GM19395 (cell line): ENCODE data around the gene PSMG3.

Source experiments
- ATAC-seq: cut with Tn5 transposase; IDR thresholded peaks from one replicate; pipeline ENCODE4 v1.9.1; 2021; ENCODE audit warnings: mild to moderate bottlenecking, moderate library complexity; ENCODE audit not compliant: unreplicated experiment

Gene PSMG3

GRCh38 chr7:1580422-1581030 lies 10.7 kb upstream of the PSMG3 start:
- no peak for ATAC-seq

GRCh38 chr7:1579481-1580421 lies 9.9 kb upstream of the PSMG3 start:
- ATAC-seq = no peak

GRCh38 chr7:1578513-1578912 lies 8.7 kb upstream of the PSMG3 start:
- ATAC-seq = no peak

- ATAC-seq = no peak
These were observed 6.9 kb upstream of the PSMG3 start for GRCh38 chr7:1576521-1577253.

- ATAC-seq = no peak
These were observed 6.0 kb upstream of the PSMG3 start for GRCh38 chr7:1575809-1576208.

GRCh38 chr7:1572111-1572822 lies 2.4 kb upstream of the PSMG3 start:
- no peak for ATAC-seq

- no peak for ATAC-seq
These were observed 396 bp downstream of the PSMG3 start for GRCh38 chr7:1569440-1569832.

GRCh38 chr7:1569016-1569415 lies 816 bp downstream of the PSMG3 start:
- ATAC-seq = no peak

- ATAC-seq = no peak
These were observed 1.8 kb downstream of the PSMG3 start for GRCh38 chr7:1567896-1568510.

- ATAC-seq = no peak
These were observed 2.6 kb downstream of the PSMG3 start for GRCh38 chr7:1567049-1567771.

- ATAC-seq = no peak
These were observed 3.2 kb downstream of the PSMG3 start for GRCh38 chr7:1566687-1567048.

- no peak for ATAC-seq
These were observed 5.2 kb downstream of the PSMG3 start for GRCh38 chr7:1564603-1565022.

GRCh38 chr7:1563981-1564602 lies 5.7 kb downstream of the PSMG3 start:
- ATAC-seq = no peak

GRCh38 chr7:1562597-1563051 lies 7.2 kb downstream of the PSMG3 start:
- ATAC-seq = no peak

GRCh38 chr7:1562116-1562515 lies 7.7 kb downstream of the PSMG3 start:
- ATAC-seq = no peak

- ATAC-seq = no peak
These were observed 8.5 kb downstream of the PSMG3 start for GRCh38 chr7:1561036-1561940.

GRCh38 chr7:1560620-1561031 lies 9.2 kb downstream of the PSMG3 start:
- ATAC-seq = no peak
